ENCODE results near the gene ATXN2.
"Not testable (repeated sequence)": the region's sequence is repeated elsewhere in the genome, so short reads cannot be mapped to it uniquely, and the experiment has no call there.

Gene ATXN2

DNA sequence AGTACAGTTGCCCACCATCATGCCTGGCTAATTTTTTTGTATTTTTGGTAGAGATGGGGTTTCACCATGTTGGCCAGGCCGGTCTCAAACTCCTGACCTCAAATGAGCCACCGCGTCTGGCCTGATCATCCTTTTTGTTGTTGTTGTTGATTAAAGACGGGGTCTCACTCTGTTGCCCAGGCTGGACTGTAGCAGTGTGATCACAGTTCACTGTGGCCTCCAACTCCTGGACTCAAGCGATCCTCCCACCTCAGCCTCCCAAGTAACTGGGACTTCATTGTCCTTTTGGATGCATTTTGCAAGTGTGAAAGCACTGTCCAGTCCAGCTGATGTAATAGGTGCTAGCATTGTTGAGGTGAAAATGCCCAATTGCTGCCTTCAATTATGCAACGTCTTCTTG, 27.1 kb upstream of the ATXN2 start:
- H3K4me2 ChIP-seq (ENCODE audit: low read length) = no peak overlapping the region
- no peaks in the 10 kb centered on the region for H3K36me3 ChIP-seq (ENCODE audit: insufficient read depth, low read length)
- no peaks in the 10 kb centered on the region for H3K79me2 ChIP-seq (ENCODE audit: insufficient read depth, low read length)
- H3K9me3 ChIP-seq (ENCODE audit: low read length) = no peaks in the 10 kb centered on the region
- no peaks in the 10 kb centered on the region for H3K27me3 ChIP-seq (ENCODE audit: insufficient read depth, low read length)
- H3K9me2 ChIP-seq (ENCODE audit: low read depth, low read length) = no peaks in the 10 kb centered on the region
- TF ChIP-seq, protein P1, sequence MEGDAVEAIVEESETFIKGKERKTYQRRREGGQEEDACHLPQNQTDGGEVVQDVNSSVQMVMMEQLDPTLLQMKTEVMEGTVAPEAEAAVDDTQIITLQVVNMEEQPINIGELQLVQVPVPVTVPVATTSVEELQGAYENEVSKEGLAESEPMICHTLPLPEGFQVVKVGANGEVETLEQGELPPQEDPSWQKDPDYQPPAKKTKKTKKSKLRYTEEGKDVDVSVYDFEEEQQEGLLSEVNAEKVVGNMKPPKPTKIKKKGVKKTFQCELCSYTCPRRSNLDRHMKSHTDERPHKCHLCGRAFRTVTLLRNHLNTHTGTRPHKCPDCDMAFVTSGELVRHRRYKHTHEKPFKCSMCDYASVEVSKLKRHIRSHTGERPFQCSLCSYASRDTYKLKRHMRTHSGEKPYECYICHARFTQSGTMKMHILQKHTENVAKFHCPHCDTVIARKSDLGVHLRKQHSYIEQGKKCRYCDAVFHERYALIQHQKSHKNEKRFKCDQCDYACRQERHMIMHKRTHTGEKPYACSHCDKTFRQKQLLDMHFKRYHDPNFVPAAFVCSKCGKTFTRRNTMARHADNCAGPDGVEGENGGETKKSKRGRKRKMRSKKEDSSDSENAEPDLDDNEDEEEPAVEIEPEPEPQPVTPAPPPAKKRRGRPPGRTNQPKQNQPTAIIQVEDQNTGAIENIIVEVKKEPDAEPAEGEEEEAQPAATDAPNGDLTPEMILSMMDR (IDR thresholded peaks at IDR 0.05; ENCODE audit: low read length) = no peak
- TF ChIP-seq EZH2 (IDR thresholded peaks at IDR 0.05; ENCODE audit: borderline replicate concordance, low read length) = no peak
- no peaks in the 10 kb centered on the region for H3K4me1 ChIP-seq (ENCODE audit: insufficient read depth, low read length, severe bottlenecking)
- H3K9ac ChIP-seq (ENCODE audit: low read length) = no peak overlapping the region
- H3K4me3 ChIP-seq (ENCODE audit: low read depth, low read length, poor library complexity, severe bottlenecking) = no peak overlapping the region
- no peak overlapping the region for H3K27ac ChIP-seq (ENCODE audit: low read depth, low read length, poor library complexity, severe bottlenecking)
- H3F3A ChIP-seq (ENCODE audit: insufficient read depth, low read length) = no peaks in the 10 kb centered on the region
- H2AFZ ChIP-seq (ENCODE audit: low read length) = no peak overlapping the region
- no peaks in the 10 kb centered on the region for H4K20me1 ChIP-seq (ENCODE audit: insufficient read depth, low read length)

GRCh38 chr12:111624540-111624939, 25.4 kb upstream of the ATXN2 start:
- no peak for TF ChIP-seq EZH2 (IDR thresholded peaks at IDR 0.05; ENCODE audit: borderline replicate concordance, low read length)
- TF ChIP-seq, protein P1 (IDR thresholded peaks at IDR 0.05; ENCODE audit: low read length) = no peak
- no peak overlapping the region for H3K9ac ChIP-seq (ENCODE audit: low read length)

DNA sequence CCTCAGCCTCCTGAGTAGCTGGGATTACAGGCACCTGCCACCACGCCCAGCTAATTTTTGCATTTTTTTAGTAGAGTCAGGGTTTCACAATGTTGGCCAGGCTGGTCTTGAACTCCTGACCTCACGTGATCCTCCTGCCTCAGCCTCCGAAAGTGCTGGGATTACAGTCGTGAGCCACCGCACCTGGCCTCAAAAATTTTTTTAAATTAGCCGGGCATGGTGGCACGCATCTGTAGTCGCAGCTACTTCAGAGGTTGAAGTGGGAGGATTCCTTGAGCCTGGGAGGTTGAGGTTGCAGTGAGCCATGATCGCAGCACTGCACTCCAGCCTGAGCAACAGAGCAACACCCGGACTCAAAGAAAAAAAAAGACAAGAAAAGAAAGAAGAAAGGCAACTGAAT, 18.7 kb upstream of the ATXN2 start:
- H3K27me3 ChIP-seq (ENCODE audit: insufficient read depth, low read length); H3K4me3 ChIP-seq (ENCODE audit: low read depth, low read length, poor library complexity, severe bottlenecking); H3K9me3 ChIP-seq (ENCODE audit: low read length); H3K4me1 ChIP-seq (ENCODE audit: insufficient read depth, low read length, severe bottlenecking); H3K79me2 ChIP-seq (ENCODE audit: insufficient read depth, low read length); H3K36me3 ChIP-seq (ENCODE audit: insufficient read depth, low read length); H2AFZ ChIP-seq (ENCODE audit: low read length); H3K4me2 ChIP-seq (ENCODE audit: low read length); H3K27ac ChIP-seq (ENCODE audit: low read depth, low read length, poor library complexity, severe bottlenecking); H4K20me1 ChIP-seq (ENCODE audit: insufficient read depth, low read length); H3K9ac ChIP-seq (ENCODE audit: low read length); H3K9me2 ChIP-seq (ENCODE audit: low read depth, low read length); H3F3A ChIP-seq (ENCODE audit: insufficient read depth, low read length): not testable (repeated sequence)

More at GRCh38 chr12:111624540-111624939, 25.4 kb upstream of the ATXN2 start:
- Histone ChIP-seq H3K27me3 (ENCODE audit: insufficient read depth, low read length) (no peaks in the 10 kb centered on the region), H3K4me1 (ENCODE audit: insufficient read depth, low read length, severe bottlenecking) (no peaks in the 10 kb centered on the region), H3F3A (ENCODE audit: insufficient read depth, low read length) (no peaks in the 10 kb centered on the region), H3K9me2 (ENCODE audit: low read depth, low read length) (no peaks in the 10 kb centered on the region), H2AFZ (ENCODE audit: low read length) (no peak overlapping the region), H3K4me3 (ENCODE audit: low read depth, low read length, poor library complexity, severe bottlenecking) (no peak overlapping the region), H3K9me3 (ENCODE audit: low read length) (no peaks in the 10 kb centered on the region), H3K27ac (ENCODE audit: low read depth, low read length, poor library complexity, severe bottlenecking) (no peak overlapping the region), H4K20me1 (ENCODE audit: insufficient read depth, low read length) (no peaks in the 10 kb centered on the region), H3K4me2 (ENCODE audit: low read length) (no peak overlapping the region), H3K36me3 (ENCODE audit: insufficient read depth, low read length) (no peaks in the 10 kb centered on the region), H3K79me2 (ENCODE audit: insufficient read depth, low read length) (no peaks in the 10 kb centered on the region)

GRCh38 chr12:111616177-111616623, 17.1 kb upstream of the ATXN2 start:
- no peak overlapping the region for H2AFZ ChIP-seq (ENCODE audit: low read length)
- no peaks in the 10 kb centered on the region for H3F3A ChIP-seq (ENCODE audit: insufficient read depth, low read length)
- no peaks in the 10 kb centered on the region for H3K9me2 ChIP-seq (ENCODE audit: low read depth, low read length)
- no peak overlapping the region for H3K27ac ChIP-seq (ENCODE audit: low read depth, low read length, poor library complexity, severe bottlenecking)
- H3K4me1 ChIP-seq (ENCODE audit: insufficient read depth, low read length, severe bottlenecking) = no peaks in the 10 kb centered on the region
- H3K79me2 ChIP-seq (ENCODE audit: insufficient read depth, low read length) = no peaks in the 10 kb centered on the region
- H3K4me3 ChIP-seq (ENCODE audit: low read depth, low read length, poor library complexity, severe bottlenecking) = no peak overlapping the region
- TF ChIP-seq, protein P1 (IDR thresholded peaks at IDR 0.05; ENCODE audit: low read length) = no peak
- TF ChIP-seq EZH2 (IDR thresholded peaks at IDR 0.05; ENCODE audit: borderline replicate concordance, low read length) = no peak
- no peaks in the 10 kb centered on the region for H3K27me3 ChIP-seq (ENCODE audit: insufficient read depth, low read length)
- no peaks in the 10 kb centered on the region for H4K20me1 ChIP-seq (ENCODE audit: insufficient read depth, low read length)
- H3K9ac ChIP-seq (ENCODE audit: low read length) = no peak overlapping the region
- no peaks in the 10 kb centered on the region for H3K36me3 ChIP-seq (ENCODE audit: insufficient read depth, low read length)
- H3K9me3 ChIP-seq (ENCODE audit: low read length) = no peaks in the 10 kb centered on the region
- no peak overlapping the region for H3K4me2 ChIP-seq (ENCODE audit: low read length)
